Activated CD4-positive, alpha-beta T cell treated with anti-CD3 and anti-CD28 coated beads, Interleukin-2, Interleukin-4, amounts not matched to agents 100 ng/mL and 50 ng/mL, durations not matched to agents 16 hours and 8 hours (primary cell): ENCODE data around the gene MFRP.
A peak's percentile ranks its signal among the peaks of the same experiment; 100 is the strongest.

Experiments
- DNase-seq: peaks from one replicate; pipeline ENCODE4 v3.0.0-alpha.2; 2020; ENCODE audit warnings: low spot score

Gene MFRP

GRCh38 chr11:119359365-119360214 lies 13.1 kb upstream of the MFRP start:
- no peak for DNase-seq

- DNase-seq = no peak
These were observed 10.6 kb upstream of the MFRP start for GRCh38 chr11:119357074-119357473.

- DNase-seq = peak; percentile 68
These were observed 10.0 kb upstream of the MFRP start for GRCh38 chr11:119356349-119357031.

DNA sequence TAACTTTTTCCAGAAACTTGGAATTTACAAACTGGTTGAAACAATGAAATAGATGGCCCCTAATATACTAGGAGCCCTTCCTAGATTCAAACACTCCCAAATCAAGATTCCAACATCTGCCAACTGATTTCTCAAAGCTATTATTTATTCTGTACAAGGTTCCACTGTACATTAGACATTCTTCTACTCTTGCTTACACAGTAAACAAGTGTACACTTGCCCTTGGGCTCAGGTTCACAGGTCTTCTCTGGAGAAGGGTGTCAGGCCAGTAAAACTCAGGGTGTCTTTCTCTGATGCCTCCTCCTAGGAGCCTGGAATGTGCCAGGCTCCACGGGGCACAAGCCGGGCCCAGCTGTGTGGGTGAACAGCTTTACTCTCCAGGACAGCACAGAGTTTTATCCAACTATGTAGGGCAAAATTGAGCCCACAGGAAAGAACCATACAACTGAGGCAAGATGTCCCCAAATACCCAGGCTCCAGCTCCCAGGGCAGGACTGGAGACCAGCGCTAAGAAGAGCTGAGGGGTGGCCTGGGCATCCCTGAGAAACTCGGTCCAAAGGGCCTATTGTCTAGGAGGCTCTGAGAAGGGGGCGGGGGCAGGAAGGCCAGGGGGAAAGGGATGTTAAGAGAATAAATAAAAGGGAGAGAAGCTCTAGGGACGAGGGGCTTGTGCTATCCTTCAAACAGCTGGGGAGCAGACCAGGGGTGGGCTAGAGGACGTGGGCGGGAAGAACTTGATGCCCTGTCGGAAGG lies 8.8 kb upstream of the MFRP start:
- no peak for DNase-seq

GRCh38 chr11:119352857-119353260 lies 6.4 kb upstream of the MFRP start:
- no peak for DNase-seq

DNA sequence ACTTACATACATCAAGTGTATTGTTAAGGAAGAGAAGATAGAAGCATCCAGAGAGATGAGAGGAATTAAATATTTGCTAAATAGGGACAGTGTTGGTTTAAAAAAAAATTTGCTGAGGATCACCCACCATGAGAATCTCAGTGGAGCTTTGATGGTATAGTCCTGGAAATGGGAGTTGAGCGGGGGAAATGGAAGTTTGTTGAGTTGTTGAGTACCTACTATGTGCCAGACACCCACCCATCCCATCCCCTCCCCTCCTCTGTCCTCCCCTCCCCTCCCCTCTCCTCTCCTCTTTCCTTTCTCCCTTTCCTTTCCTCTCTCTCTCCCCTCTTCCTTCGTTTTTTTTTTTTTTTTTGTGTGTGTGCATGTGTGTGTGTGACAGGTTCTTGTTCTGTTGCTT lies 4.7 kb upstream of the MFRP start:
- DNase-seq = no peak

DNA sequence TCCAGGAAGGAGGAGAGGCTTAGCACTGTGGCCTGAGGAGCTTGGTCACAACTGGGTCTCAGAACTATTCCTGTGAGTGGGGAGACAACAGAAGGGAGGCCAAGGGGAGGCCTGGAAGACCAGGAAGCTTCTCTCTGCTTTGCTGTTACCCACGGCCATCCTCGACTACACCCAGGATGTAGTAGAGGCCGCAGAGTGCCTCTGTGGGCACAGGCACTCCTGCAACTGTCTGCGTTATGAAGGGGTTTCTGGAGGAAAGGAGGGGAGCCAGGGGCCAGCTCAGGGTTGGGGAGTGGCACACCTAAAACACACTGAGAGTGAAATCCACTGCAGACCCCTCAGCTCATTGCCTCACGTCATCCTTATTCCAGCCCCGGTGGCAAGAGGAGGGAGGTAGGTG lies 3.8 kb upstream of the MFRP start:
- no peak for DNase-seq

GRCh38 chr11:119347940-119348605 lies 1.6 kb upstream of the MFRP start:
- no peak for DNase-seq

GRCh38 chr11:119347242-119347641 lies 737 bp upstream of the MFRP start:
- DNase-seq = no peak

DNA sequence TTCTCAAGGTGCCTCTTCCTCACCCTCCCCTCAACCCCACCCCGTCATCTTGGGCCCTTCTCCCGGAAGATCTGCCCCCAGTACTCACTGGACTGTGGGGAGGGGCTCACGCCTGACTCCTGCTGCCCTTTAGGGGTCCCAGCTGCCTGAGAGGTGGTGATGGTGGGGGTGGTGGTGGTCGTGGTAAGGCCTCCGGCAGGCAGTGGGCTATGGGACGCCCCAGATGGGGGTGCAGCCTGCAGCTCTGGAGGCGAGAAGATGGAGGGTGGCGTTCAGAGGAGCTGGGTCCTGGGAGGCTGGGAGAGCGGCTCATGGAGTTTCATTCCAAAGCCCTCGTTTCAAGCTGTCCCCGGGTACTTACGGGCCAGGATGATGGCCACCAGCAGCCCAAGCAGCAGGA lies 820 bp downstream of the MFRP start:
- no peak for DNase-seq

DNA sequence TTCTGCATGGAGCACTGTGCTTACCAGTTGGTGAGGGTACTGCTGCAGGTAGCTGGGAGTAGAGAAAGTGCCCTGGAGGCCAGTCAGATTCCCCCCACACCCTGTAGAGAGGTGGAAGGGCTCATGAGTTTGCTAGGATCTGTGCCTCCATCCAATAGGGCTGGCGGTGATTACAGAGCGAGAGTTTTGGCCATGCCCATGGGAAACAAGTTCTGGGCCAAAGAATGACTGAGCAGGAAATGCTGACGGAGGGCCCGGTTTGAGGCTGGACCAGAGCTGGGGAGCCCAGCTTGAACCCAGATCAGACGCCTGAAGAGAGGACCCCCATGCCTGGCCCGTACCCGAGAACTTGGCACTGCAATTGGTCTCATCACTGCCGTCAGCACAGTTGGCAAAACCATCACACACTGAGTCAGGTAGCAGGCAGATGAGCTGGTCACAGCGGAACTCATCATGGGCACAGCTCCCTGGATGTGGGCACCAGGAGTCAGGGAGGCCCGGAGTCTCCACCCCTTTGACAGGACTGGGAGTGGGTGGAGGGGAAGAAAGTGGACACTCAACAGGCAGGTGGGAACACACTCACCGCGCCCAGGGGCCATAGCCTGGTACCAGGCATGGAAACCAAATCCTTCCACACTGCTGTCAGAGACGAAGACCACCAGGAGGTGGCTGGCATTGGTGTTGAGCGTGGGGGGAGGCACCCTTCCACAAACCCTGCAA lies 2.1 kb downstream of the MFRP start:
- no peak for DNase-seq

DNA sequence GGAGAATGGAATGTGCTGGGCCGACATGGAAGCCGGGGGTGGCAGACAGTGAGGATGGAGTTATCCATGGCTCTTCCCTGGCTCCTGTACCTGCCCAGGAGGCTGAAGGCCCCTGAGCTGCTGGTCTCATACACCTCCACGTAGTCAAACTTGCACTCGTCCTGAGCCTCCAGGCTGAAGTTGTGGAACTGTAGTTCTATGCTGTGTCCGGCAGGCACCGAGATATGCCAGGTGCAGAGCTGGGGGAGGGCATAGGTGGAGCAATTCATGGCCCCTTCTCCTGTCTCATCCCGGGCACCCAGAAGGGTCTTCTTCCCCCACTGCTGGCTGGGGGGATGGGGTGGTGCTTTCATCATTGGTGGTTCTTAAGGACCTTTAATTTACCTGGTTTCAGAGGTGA lies 2.8 kb downstream of the MFRP start:
- no peak for DNase-seq

- DNase-seq = no peak
These were observed 4.0 kb downstream of the MFRP start for GRCh38 chr11:119342362-119343130.

DNA sequence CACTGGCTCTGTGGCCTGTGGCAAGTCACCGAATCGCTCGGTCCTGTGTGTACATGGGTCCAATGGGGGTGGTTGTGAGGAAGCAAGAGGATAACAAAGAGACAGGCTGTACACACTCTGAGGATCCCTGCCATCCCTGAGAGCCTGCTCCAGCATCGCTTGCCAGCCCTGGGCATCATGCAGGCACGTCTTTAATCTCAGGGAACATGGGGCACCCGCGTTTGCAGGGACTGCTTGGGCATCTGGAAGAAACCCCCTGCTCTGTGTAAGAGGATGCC lies 4.5 kb downstream of the MFRP start:
- no peak for DNase-seq

GRCh38 chr11:119341222-119342022 lies 5.1 kb downstream of the MFRP start:
- DNase-seq = no peak

DNA sequence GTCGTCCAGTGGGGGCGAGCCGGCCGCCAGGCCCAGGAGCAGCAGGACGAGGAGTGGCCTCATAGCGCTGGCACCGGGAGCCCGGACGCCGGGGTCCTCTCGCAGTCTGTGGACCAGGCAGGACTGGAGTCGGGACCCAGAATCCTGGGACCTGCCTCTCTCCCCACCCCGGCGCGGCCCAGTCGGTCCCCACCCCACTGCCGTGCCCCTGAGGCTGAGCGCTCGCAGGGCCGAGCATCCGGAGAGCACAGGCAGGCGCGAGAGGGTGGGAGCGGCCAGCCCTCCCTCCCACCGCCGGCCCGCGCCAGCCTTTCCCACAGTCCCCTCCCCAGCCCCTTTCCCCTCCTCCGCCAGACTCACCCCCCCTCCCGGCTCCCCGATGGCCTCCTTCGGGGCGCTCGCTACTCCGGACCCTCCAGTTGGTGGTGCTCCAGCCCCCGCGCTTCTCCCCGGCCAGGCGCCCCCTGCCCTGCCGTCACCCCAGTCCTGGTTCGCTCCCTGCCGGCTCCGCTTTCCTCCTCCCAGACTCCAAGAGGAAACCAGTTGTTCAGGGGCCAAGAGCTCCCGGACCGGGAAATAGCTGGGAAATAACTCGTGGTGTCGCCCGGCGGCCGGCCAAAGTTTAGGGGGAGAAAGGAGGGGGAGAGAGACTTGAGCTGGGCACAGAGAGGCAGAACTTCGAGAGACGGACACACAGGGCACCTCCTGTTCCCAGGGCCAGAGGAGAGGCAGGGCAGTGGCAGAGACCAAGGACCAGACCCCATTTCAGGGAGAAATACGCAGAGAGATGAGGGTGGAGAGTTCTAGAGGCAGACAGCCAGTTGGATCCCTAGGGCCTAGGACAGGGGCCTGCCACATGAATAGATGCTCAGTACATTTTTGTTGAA lies 5.9 kb downstream of the MFRP start, which contains the start of gene C1QTNF5:
TSS of gene C1QTNF5 (minus strand) at position 549 of the 887 bp plus-strand sequence. CDS start at position 63, 486 bp downstream.
- DNase-seq = no peak

- DNase-seq = peak; percentile 32
These were observed 6.7 kb downstream of the MFRP start for GRCh38 chr11:119339589-119340334.

GRCh38 chr11:119338965-119339588 lies 7.4 kb downstream of the MFRP start:
- DNase-seq = no peak
